HCT116 (cell line): ENCODE results near the gene FMN1.

Source experiments
- EGR1 ChIP-seq: IDR thresholded peaks from 2 replicates; pipeline ENCODE4 v1.6.1; 2012; ENCODE audit warnings: low read depth
- EZH2 ChIP-seq: fragments of 200-600 bp; sonication (generic); IDR thresholded peaks from 2 replicates; pipeline ENCODE4 v1.6.1; 2017; ENCODE audit warnings: antibody characterized with exemption, mixed run types
- FOSL1 ChIP-seq: IDR thresholded peaks from 2 replicates; pipeline ENCODE4 v1.6.1; 2012; ENCODE audit warnings: low read depth
- POLR2A ChIP-seq: IDR thresholded peaks from 2 replicates; pipeline ENCODE4 v1.7.0; 2011; ENCODE audit warnings: borderline replicate concordance; ENCODE audit not compliant: insufficient read depth, insufficient read length; ENCODE audit errors: extremely low read depth
- POLR2AphosphoS5 ChIP-seq: IDR thresholded peaks from 2 replicates; pipeline ENCODE4 v1.6.1; 2011; ENCODE audit warnings: mild to moderate bottlenecking, low read depth, low read length, moderate library complexity
- RAD21 ChIP-seq: IDR thresholded peaks from 2 replicates; pipeline ENCODE4 v1.6.1; 2012; ENCODE audit warnings: low read depth, mild to moderate bottlenecking
- SRF ChIP-seq: IDR thresholded peaks from 2 replicates; pipeline ENCODE4 v1.6.1; 2012; ENCODE audit warnings: low read depth
- YY1 ChIP-seq: IDR thresholded peaks from 2 replicates; pipeline ENCODE4 v1.6.1; 2011; ENCODE audit warnings: low read length, low read depth, moderate library complexity, mild to moderate bottlenecking; ENCODE audit not compliant: insufficient replicate concordance; ENCODE audit errors: extremely low read depth
- ZFX ChIP-seq: fragments of 450-650 bp; IDR thresholded peaks from 2 replicates; pipeline ENCODE4 v1.6.1; 2017
- TF ChIP-seq, protein P1 (sequence below), 3 experiments: fragments of 200-600 bp in 1 of 3; sonication (generic) in 1 of 3; IDR thresholded peaks in 2 of 3; conservative IDR thresholded peaks in 1 of 3; 2 replicates each; pipeline ENCODE4 v1.5.1; 2012 to 2017; ENCODE audit warnings: low read depth in 2 of 3, low read length in 2 of 3, antibody characterized with exemption in 1 of 3, borderline replicate concordance in 1 of 3, control low read depth in 1 of 3, mild to moderate bottlenecking in 1 of 3, mixed read lengths in 1 of 3, mixed run types in 1 of 3, moderate library complexity in 1 of 3; ENCODE audit not compliant: insufficient read depth in 1 of 3
- TF ChIP-seq, protein P2 (sequence below): IDR thresholded peaks from 2 replicates; pipeline ENCODE4 v1.6.1; 2012; ENCODE audit warnings: low read depth

DNA sequence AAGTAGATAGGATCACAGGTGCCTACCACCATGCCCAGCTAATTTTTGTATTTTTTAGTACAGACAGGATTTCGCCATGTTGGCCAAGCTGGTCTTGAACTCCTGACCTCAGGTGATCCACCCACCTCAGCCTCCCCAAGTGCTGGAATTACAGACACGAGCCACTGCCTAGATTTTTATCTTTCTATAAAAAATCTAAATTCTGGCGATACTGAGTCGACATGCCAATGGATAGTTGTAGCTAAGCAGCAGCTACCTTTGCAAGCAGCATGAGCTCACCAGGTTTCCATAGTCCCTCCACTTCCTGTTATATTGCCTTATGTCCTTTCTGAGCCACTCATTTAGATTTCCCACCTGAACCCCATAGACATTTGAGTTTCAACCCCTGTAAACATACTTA is 13.1 kb upstream of the FMN1 start:
- TF ChIP-seq ZFX (no peak), SRF (no peak), POLR2AphosphoS5 (no peak), EGR1 (no peak), FOSL1 (no peak), EZH2 (no peak), RAD21 (no peak), YY1 (no peak), POLR2A (no peak)
- TF ChIP-seq, protein P1, sequence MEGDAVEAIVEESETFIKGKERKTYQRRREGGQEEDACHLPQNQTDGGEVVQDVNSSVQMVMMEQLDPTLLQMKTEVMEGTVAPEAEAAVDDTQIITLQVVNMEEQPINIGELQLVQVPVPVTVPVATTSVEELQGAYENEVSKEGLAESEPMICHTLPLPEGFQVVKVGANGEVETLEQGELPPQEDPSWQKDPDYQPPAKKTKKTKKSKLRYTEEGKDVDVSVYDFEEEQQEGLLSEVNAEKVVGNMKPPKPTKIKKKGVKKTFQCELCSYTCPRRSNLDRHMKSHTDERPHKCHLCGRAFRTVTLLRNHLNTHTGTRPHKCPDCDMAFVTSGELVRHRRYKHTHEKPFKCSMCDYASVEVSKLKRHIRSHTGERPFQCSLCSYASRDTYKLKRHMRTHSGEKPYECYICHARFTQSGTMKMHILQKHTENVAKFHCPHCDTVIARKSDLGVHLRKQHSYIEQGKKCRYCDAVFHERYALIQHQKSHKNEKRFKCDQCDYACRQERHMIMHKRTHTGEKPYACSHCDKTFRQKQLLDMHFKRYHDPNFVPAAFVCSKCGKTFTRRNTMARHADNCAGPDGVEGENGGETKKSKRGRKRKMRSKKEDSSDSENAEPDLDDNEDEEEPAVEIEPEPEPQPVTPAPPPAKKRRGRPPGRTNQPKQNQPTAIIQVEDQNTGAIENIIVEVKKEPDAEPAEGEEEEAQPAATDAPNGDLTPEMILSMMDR (IDR thresholded peaks at IDR 0.05 in 2 of 3, conservative IDR thresholded peaks at IDR 0.05 in 1 of 3; ENCODE audit: borderline replicate concordance in 1 of 3, insufficient read depth in 1 of 3, low read depth in 2 of 3, low read length in 2 of 3), result no peak
- TF ChIP-seq, protein P2, sequence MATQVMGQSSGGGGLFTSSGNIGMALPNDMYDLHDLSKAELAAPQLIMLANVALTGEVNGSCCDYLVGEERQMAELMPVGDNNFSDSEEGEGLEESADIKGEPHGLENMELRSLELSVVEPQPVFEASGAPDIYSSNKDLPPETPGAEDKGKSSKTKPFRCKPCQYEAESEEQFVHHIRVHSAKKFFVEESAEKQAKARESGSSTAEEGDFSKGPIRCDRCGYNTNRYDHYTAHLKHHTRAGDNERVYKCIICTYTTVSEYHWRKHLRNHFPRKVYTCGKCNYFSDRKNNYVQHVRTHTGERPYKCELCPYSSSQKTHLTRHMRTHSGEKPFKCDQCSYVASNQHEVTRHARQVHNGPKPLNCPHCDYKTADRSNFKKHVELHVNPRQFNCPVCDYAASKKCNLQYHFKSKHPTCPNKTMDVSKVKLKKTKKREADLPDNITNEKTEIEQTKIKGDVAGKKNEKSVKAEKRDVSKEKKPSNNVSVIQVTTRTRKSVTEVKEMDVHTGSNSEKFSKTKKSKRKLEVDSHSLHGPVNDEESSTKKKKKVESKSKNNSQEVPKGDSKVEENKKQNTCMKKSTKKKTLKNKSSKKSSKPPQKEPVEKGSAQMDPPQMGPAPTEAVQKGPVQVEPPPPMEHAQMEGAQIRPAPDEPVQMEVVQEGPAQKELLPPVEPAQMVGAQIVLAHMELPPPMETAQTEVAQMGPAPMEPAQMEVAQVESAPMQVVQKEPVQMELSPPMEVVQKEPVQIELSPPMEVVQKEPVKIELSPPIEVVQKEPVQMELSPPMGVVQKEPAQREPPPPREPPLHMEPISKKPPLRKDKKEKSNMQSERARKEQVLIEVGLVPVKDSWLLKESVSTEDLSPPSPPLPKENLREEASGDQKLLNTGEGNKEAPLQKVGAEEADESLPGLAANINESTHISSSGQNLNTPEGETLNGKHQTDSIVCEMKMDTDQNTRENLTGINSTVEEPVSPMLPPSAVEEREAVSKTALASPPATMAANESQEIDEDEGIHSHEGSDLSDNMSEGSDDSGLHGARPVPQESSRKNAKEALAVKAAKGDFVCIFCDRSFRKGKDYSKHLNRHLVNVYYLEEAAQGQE, result no peak
